Measurements from ENCODE around the gene ITIH5. TPM values are rescaled to one million over a fixed set of nuclear protein-coding genes. Genes with fewer than 3 reads are reported as not detected.
A peak's percentile ranks its signal among the peaks of the same experiment; 100 is the strongest.

Gene ITIH5
- total and polyA plus RNA-seq, 2 experiments from 2014 or later: 22.3 to 22.8 TPM

DNA sequence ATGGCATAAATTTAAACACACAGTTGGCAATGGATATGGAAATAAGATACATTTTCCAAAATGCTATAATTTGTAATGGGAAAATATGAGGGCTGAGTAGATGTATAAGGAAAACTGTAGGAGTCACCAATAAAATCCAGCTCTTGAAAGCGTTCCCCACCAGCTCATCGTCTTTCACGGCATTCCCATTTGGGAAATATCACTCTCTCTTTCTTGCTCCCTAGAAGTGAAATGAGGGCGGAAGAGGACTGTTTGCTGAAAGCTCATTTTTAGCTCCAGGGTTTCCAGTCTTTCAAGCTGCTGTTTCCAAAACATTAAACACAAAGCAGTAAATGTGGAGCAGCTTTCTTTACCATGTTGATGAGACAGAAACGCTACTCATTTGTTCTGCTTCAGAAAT lies 151.3 kb downstream of the ITIH5 start:
- no peak overlapping the region for H2AFZ ChIP-seq
- no peaks in the 10 kb centered on the region for H3K9me3 ChIP-seq (ENCODE audit: low read depth)
- no peaks in the 10 kb centered on the region for H3K4me1 ChIP-seq (ENCODE audit: insufficient read depth)
- H4K20me1 ChIP-seq (ENCODE audit: insufficient read depth, poor library complexity, severe bottlenecking): no peaks in the 10 kb centered on the region
- no peak for DNase-seq (ENCODE audit: low spot score)
- TF ChIP-seq EZH2phosphoT487 (IDR thresholded peaks at IDR 0.05; ENCODE audit: low read depth, severe bottlenecking, unreplicated experiment) (no peak), EZH2 (IDR thresholded peaks at IDR 0.05; ENCODE audit: borderline replicate concordance) (no peak)
- TF ChIP-seq, protein P1, sequence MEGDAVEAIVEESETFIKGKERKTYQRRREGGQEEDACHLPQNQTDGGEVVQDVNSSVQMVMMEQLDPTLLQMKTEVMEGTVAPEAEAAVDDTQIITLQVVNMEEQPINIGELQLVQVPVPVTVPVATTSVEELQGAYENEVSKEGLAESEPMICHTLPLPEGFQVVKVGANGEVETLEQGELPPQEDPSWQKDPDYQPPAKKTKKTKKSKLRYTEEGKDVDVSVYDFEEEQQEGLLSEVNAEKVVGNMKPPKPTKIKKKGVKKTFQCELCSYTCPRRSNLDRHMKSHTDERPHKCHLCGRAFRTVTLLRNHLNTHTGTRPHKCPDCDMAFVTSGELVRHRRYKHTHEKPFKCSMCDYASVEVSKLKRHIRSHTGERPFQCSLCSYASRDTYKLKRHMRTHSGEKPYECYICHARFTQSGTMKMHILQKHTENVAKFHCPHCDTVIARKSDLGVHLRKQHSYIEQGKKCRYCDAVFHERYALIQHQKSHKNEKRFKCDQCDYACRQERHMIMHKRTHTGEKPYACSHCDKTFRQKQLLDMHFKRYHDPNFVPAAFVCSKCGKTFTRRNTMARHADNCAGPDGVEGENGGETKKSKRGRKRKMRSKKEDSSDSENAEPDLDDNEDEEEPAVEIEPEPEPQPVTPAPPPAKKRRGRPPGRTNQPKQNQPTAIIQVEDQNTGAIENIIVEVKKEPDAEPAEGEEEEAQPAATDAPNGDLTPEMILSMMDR (IDR thresholded peaks at IDR 0.05; ENCODE audit: poor library complexity): no peak
- no peaks in the 10 kb centered on the region for H3K79me2 ChIP-seq
- H3K9me2 ChIP-seq (replicated peaks; ENCODE audit: insufficient read depth): no peaks in the 10 kb centered on the region
- H3K27me3 ChIP-seq: no peaks in the 10 kb centered on the region
- no peak overlapping the region for H3K27ac ChIP-seq
- H3K4me3 ChIP-seq: no peak overlapping the region
- no peaks in the 10 kb centered on the region for H3K36me3 ChIP-seq (replicated peaks; ENCODE audit: insufficient read depth, low read depth)
- peak overlapping the region; percentile 1 for H3K4me2 ChIP-seq
- 51% methylated on average over 5 of the region's 5 CpGs for WGBS (ENCODE audit: low lambda C conversion rate, missing lambda C conversion rate)

DNA sequence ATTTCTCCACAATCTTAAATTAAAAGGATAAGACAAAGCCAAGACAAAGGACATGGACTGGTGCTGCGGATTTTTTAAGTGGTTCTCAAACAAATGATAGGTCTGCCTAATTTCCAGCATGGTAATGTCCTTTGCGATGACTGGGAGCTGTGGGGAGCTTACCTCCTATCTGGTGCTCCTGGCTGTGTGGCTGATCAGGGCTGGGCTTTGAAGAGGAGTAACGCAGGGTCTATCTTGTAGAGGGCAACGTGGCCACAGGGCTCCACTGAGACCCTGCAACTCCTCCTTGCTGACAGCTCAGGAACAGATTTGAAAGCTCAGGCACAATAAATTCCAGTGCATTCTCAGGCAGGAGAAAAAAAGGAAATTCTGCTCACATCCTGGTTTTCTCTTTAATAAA lies 152.8 kb downstream of the ITIH5 start:
- H4K20me1 ChIP-seq (ENCODE audit: insufficient read depth, poor library complexity, severe bottlenecking): no peaks in the 10 kb centered on the region
- no peaks in the 10 kb centered on the region for H3K79me2 ChIP-seq
- WGBS (ENCODE audit: low lambda C conversion rate, missing lambda C conversion rate): 19% methylated on average over 4 of the region's 4 CpGs

DNA sequence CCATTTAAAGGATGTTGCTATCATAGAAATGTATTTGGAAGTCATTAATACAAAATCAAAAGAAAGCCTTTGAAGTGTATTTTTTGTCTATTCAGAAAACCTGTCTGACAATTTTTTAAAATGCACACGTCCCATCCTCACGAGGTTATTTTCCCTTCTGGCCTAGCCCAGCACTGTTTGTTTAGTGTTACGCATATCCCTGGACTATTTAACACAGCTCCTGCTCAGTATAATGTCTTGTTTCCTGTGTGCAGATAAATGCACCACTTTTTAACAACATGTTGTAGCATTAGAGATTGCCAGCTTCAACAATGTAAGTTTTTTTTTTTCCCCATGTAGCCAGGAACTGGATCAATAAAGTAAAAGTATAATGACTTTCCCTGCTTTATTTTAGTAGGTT lies 153.3 kb downstream of the ITIH5 start:
- Histone ChIP-seq H3K4me1 (ENCODE audit: insufficient read depth) (no peaks in the 10 kb centered on the region), H3K9me2 (replicated peaks; ENCODE audit: insufficient read depth) (no peaks in the 10 kb centered on the region), H2AFZ (no peak overlapping the region), H3K27ac (no peak overlapping the region), H3K27me3 (no peaks in the 10 kb centered on the region), H3K79me2 (no peaks in the 10 kb centered on the region), H3K36me3 (replicated peaks; ENCODE audit: insufficient read depth, low read depth) (no peaks in the 10 kb centered on the region), H4K20me1 (ENCODE audit: insufficient read depth, poor library complexity, severe bottlenecking) (no peaks in the 10 kb centered on the region), H3K4me3 (no peak overlapping the region), H3K9me3 (ENCODE audit: low read depth) (no peaks in the 10 kb centered on the region), H3K4me2 (peak overlapping the region; percentile 2)
- DNase-seq (ENCODE audit: low spot score): no peak
- no peak for TF ChIP-seq EZH2 (IDR thresholded peaks at IDR 0.05; ENCODE audit: borderline replicate concordance)
- TF ChIP-seq, protein P1 (IDR thresholded peaks at IDR 0.05; ENCODE audit: poor library complexity): no peak
- no peak for TF ChIP-seq EZH2phosphoT487 (IDR thresholded peaks at IDR 0.05; ENCODE audit: low read depth, severe bottlenecking, unreplicated experiment)
- WGBS (ENCODE audit: low lambda C conversion rate, missing lambda C conversion rate): 36% methylated on average over 3 of the region's 3 CpGs

More for the DNA sequence above, 152.8 kb downstream of the ITIH5 start:
- H3K36me3 ChIP-seq (replicated peaks; ENCODE audit: insufficient read depth, low read depth): no peaks in the 10 kb centered on the region
- peak overlapping the region; percentile 2 for H3K4me2 ChIP-seq
- no peak overlapping the region for H3K27ac ChIP-seq
- H3K4me3 ChIP-seq: no peak overlapping the region
- H3K9me2 ChIP-seq (replicated peaks; ENCODE audit: insufficient read depth): no peaks in the 10 kb centered on the region
- no peaks in the 10 kb centered on the region for H3K9me3 ChIP-seq (ENCODE audit: low read depth)
- DNase-seq (ENCODE audit: low spot score): no peak
- no peaks in the 10 kb centered on the region for H3K27me3 ChIP-seq
- H3K4me1 ChIP-seq (ENCODE audit: insufficient read depth): no peaks in the 10 kb centered on the region
- TF ChIP-seq, protein P1 (IDR thresholded peaks at IDR 0.05; ENCODE audit: poor library complexity): no peak
- no peak for TF ChIP-seq EZH2phosphoT487 (IDR thresholded peaks at IDR 0.05; ENCODE audit: low read depth, severe bottlenecking, unreplicated experiment)
- no peak for TF ChIP-seq EZH2 (IDR thresholded peaks at IDR 0.05; ENCODE audit: borderline replicate concordance)
- H2AFZ ChIP-seq: no peak overlapping the region

DNA sequence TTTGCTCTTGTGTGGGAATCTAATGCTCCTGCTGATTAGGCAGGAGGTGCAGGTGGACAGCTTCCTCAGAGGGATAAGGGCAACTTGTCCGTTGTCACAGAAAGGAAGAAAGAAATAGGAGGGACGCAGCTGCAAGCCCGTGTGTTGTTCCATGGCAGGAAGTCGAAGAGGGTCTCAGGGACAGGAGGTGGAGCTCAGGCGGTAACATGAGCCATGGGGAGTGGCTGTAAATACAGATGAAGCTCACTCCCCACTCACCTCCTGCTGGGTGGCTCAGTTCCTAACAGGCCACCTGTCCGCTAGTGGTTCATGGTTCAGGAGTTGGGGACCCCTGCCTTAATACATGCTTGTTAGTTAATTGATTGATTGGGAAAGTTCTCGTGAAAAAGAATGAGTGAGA lies 154.3 kb downstream of the ITIH5 start:
- Histone ChIP-seq H3K27ac (no peak overlapping the region), H3K4me2 (no peak overlapping the region), H3K4me3 (no peak overlapping the region), H3K9me3 (ENCODE audit: low read depth) (no peaks in the 10 kb centered on the region), H4K20me1 (ENCODE audit: insufficient read depth, poor library complexity, severe bottlenecking) (no peaks in the 10 kb centered on the region), H3K79me2 (no peaks in the 10 kb centered on the region), H2AFZ (no peak overlapping the region), H3K27me3 (no peaks in the 10 kb centered on the region), H3K36me3 (replicated peaks; ENCODE audit: insufficient read depth, low read depth) (no peaks in the 10 kb centered on the region), H3K9me2 (replicated peaks; ENCODE audit: insufficient read depth) (no peaks in the 10 kb centered on the region), H3K4me1 (ENCODE audit: insufficient read depth) (no peaks in the 10 kb centered on the region)
- 83% methylated on average over 7 of the region's 7 CpGs for WGBS (ENCODE audit: low lambda C conversion rate, missing lambda C conversion rate)
- DNase-seq (ENCODE audit: low spot score): no peak
- TF ChIP-seq, protein P1 (IDR thresholded peaks at IDR 0.05; ENCODE audit: poor library complexity): no peak
- TF ChIP-seq EZH2 (IDR thresholded peaks at IDR 0.05; ENCODE audit: borderline replicate concordance) (no peak), EZH2phosphoT487 (IDR thresholded peaks at IDR 0.05; ENCODE audit: low read depth, severe bottlenecking, unreplicated experiment) (no peak)
